H9 (cell line): ENCODE results near the gene PLCXD1. TPM values are rescaled to one million over a fixed set of nuclear protein-coding genes. Genes with fewer than 3 reads are reported as not detected.

Source experiments
- DNase-seq: peaks from one replicate; pipeline ENCODE4 v3.0.0-alpha.2; 2017
- H2AFZ ChIP-seq: one replicate; pipeline ENCODE4 v1.6.1; 2013; ENCODE audit warnings: mild to moderate bottlenecking, low read length, control low read depth, moderate library complexity
- H2AK5ac ChIP-seq: 2 replicates; pipeline ENCODE4 v1.6.1; 2013; ENCODE audit warnings: low read length, control low read depth, mixed read lengths; ENCODE audit not compliant: insufficient read length
- H2BK120ac ChIP-seq: one replicate; pipeline ENCODE4 v1.6.1; 2013; ENCODE audit warnings: low read depth, mild to moderate bottlenecking, low read length, control low read depth, inconsistent platforms; ENCODE audit not compliant: poor library complexity, severe bottlenecking
- H2BK12ac ChIP-seq: 2 replicates; pipeline ENCODE4 v1.6.1; 2013; ENCODE audit warnings: low read length, control low read depth, mixed read lengths, low read depth; ENCODE audit not compliant: insufficient read length
- H2BK15ac ChIP-seq: 2 replicates; pipeline ENCODE4 v1.6.1; 2013; ENCODE audit warnings: low read depth, low read length, control low read depth
- H2BK20ac ChIP-seq: one replicate; pipeline ENCODE4 v1.6.1; 2013; ENCODE audit warnings: low read depth, mild to moderate bottlenecking, low read length, control low read depth, inconsistent platforms; ENCODE audit not compliant: poor library complexity, severe bottlenecking
- H2BK5ac ChIP-seq: 2 replicates; pipeline ENCODE4 v1.6.1; 2013; ENCODE audit warnings: low read length, control low read depth, mixed read lengths; ENCODE audit not compliant: insufficient read length
- H3K14ac ChIP-seq: 2 replicates; pipeline ENCODE4 v1.6.1; 2013; ENCODE audit warnings: low read length, control low read depth; ENCODE audit not compliant: insufficient read depth
- H3K18ac ChIP-seq: 2 replicates; pipeline ENCODE4 v1.6.1; 2013; ENCODE audit warnings: low read depth, mild to moderate bottlenecking, mixed read lengths, low read length, control low read depth; ENCODE audit not compliant: insufficient read length
- H3K23ac ChIP-seq: 2 replicates; pipeline ENCODE4 v1.6.1; 2013; ENCODE audit warnings: low read length, control low read depth, mixed read lengths, low read depth; ENCODE audit not compliant: insufficient read length
- H3K23me2 ChIP-seq: 2 replicates; pipeline ENCODE4 v1.6.1; 2013; ENCODE audit warnings: low read depth, mild to moderate bottlenecking, mixed read lengths, low read length, control low read depth; ENCODE audit not compliant: insufficient read length, poor library complexity, severe bottlenecking
- H3K27ac ChIP-seq: 2 replicates; pipeline ENCODE4 v1.5.1; 2013; ENCODE audit warnings: low read length, control low read depth, mixed read lengths, low read depth; ENCODE audit not compliant: insufficient read length
- H3K27me3 ChIP-seq: 2 replicates; pipeline ENCODE4 v1.6.1; 2013; ENCODE audit warnings: low read length, control low read depth, inconsistent platforms; ENCODE audit not compliant: insufficient read depth
- H3K4ac ChIP-seq: 2 replicates; pipeline ENCODE4 v1.6.1; 2013; ENCODE audit warnings: low read depth, mild to moderate bottlenecking, control low read depth, inconsistent platforms, low read length, moderate library complexity
- H3K4me1 ChIP-seq: 2 replicates; pipeline ENCODE4 v1.6.1; 2013; ENCODE audit warnings: low read length, control low read depth, inconsistent platforms; ENCODE audit not compliant: insufficient read depth
- H3K4me2 ChIP-seq: 2 replicates; pipeline ENCODE4 v1.6.1; 2013; ENCODE audit warnings: low read length, control low read depth, mixed read lengths; ENCODE audit not compliant: insufficient read length, insufficient read depth
- H3K56ac ChIP-seq: 2 replicates; pipeline ENCODE4 v1.6.1; 2013; ENCODE audit warnings: low read depth, mild to moderate bottlenecking, mixed read lengths, low read length, control low read depth; ENCODE audit not compliant: insufficient read length
- H3K79me1 ChIP-seq: 2 replicates; pipeline ENCODE4 v1.6.1; 2013; ENCODE audit warnings: low read depth, mild to moderate bottlenecking, moderate library complexity, low read length, control low read depth, inconsistent platforms; ENCODE audit not compliant: insufficient read depth, poor library complexity, severe bottlenecking
- H3K79me2 ChIP-seq: 2 replicates; pipeline ENCODE4 v1.6.1; 2013; ENCODE audit warnings: low read length, control low read depth, inconsistent platforms; ENCODE audit not compliant: insufficient read depth
- H3K9ac ChIP-seq: 2 replicates; pipeline ENCODE4 v1.6.1; 2013; ENCODE audit warnings: low read length, control low read depth, mixed read lengths; ENCODE audit not compliant: insufficient read length; ENCODE audit errors: extremely low read depth
- H3K9me3 ChIP-seq: one replicate; pipeline ENCODE4 v1.6.1; 2013; ENCODE audit warnings: low read depth, low read length, inconsistent platforms; ENCODE audit not compliant: control insufficient read depth
- H3T11ph ChIP-seq: one replicate; pipeline ENCODE4 v1.6.1; 2013; ENCODE audit warnings: mild to moderate bottlenecking, low read length, control low read depth, inconsistent platforms
- H4K20me1 ChIP-seq: one replicate; pipeline ENCODE4 v1.6.1; 2013; ENCODE audit not compliant: control insufficient read depth, insufficient read length, insufficient read depth
- H4K5ac ChIP-seq: 2 replicates; pipeline ENCODE4 v1.6.1; 2013; ENCODE audit warnings: low read depth, mild to moderate bottlenecking, mixed read lengths, low read length, control low read depth; ENCODE audit not compliant: insufficient read length
- H4K8ac ChIP-seq: replicated peaks from 2 replicates; pipeline ENCODE4 v1.6.1; 2013; ENCODE audit warnings: low read length, control low read depth, mixed read lengths, low read depth; ENCODE audit not compliant: insufficient read length
- H4K91ac ChIP-seq: 2 replicates; pipeline ENCODE4 v1.6.1; 2013; ENCODE audit warnings: low read depth, mild to moderate bottlenecking, moderate library complexity, mixed read lengths, low read length, control low read depth; ENCODE audit not compliant: insufficient read length
- H3K27ac Mint-ChIP-seq, 3 experiments: 2 replicates in 2 of 3; 3 replicates in 1 of 3; pipeline ENCODE4 v1.8.0; 2020 to 2021; ENCODE audit warnings: mixed read lengths in 3 of 3, mild to moderate bottlenecking in 1 of 3, moderate library complexity in 1 of 3
- H3K27me3 Mint-ChIP-seq: 2 replicates; pipeline ENCODE4 v1.8.0; 2021; ENCODE audit warnings: low read depth, mild to moderate bottlenecking, moderate library complexity, mixed read lengths
- H3K36me3 Mint-ChIP-seq, 3 experiments: 2 replicates in 2 of 3; 3 replicates in 1 of 3; pipeline ENCODE4 v1.8.0; 2020 to 2021; ENCODE audit warnings: low read depth in 3 of 3, mixed read lengths in 3 of 3; ENCODE audit not compliant: insufficient read depth in 1 of 3
- H3K4me1 Mint-ChIP-seq, 2 experiments: 2 replicates each; pipeline ENCODE4 v1.8.0; 2020; ENCODE audit warnings: mixed read lengths in 2 of 2
- H3K4me3 Mint-ChIP-seq, 2 experiments: 2 replicates in 1 of 2; 3 replicates in 1 of 2; pipeline ENCODE4 v1.8.0; 2020 to 2021; ENCODE audit warnings: mild to moderate bottlenecking in 2 of 2, mixed read lengths in 2 of 2, moderate library complexity in 1 of 2
- H3K9me3 Mint-ChIP-seq, 2 experiments: 2 replicates in 1 of 2; 3 replicates in 1 of 2; pipeline ENCODE4 v1.8.0; 2020; ENCODE audit warnings: mild to moderate bottlenecking in 2 of 2, mixed read lengths in 2 of 2, moderate library complexity in 1 of 2
- WGBS: extraction: QIAGEN DNeasy Blood & Tissue Kit; methylation state at CpG from one replicate; pipeline ENCODE4 v1.1.7; 2013; ENCODE audit warnings: missing lambda C conversion rate, low lambda C conversion rate, mixed read lengths; ENCODE audit not compliant: insufficient read length; ENCODE audit errors: extremely low coverage; 5-methylcytosine and 5-hydroxymethylcytosine counted together
- total RNA-seq: library from RNA; stranded (reverse); gene quantifications from 2 replicates; pipeline ENCODE4 v1.2.1, GENCODE V29; 2021
- TF ChIP-seq, protein P1 (sequence below): fragments of 200-600 bp; sonication (generic); conservative IDR thresholded peaks from 3 replicates; pipeline ENCODE4 v1.8.0; 2021; ENCODE audit warnings: antibody characterized with exemption, mild to moderate bottlenecking

The PLCXD1 gene
- total RNA-seq, 1 experiment from 2014 or later: 96.5 TPM

GRCh38 chrX:332916-333610 lies 51.9 kb downstream of the PLCXD1 start:
- no peaks in the 10 kb centered on the region for H4K20me1 ChIP-seq

More at GRCh38 chrX:332916-333610, 51.9 kb downstream of the PLCXD1 start:
- TF ChIP-seq, protein P1, sequence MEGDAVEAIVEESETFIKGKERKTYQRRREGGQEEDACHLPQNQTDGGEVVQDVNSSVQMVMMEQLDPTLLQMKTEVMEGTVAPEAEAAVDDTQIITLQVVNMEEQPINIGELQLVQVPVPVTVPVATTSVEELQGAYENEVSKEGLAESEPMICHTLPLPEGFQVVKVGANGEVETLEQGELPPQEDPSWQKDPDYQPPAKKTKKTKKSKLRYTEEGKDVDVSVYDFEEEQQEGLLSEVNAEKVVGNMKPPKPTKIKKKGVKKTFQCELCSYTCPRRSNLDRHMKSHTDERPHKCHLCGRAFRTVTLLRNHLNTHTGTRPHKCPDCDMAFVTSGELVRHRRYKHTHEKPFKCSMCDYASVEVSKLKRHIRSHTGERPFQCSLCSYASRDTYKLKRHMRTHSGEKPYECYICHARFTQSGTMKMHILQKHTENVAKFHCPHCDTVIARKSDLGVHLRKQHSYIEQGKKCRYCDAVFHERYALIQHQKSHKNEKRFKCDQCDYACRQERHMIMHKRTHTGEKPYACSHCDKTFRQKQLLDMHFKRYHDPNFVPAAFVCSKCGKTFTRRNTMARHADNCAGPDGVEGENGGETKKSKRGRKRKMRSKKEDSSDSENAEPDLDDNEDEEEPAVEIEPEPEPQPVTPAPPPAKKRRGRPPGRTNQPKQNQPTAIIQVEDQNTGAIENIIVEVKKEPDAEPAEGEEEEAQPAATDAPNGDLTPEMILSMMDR: no peak
- Histone ChIP-seq H3K4ac (no peak overlapping the region), H3K27me3 (no peaks in the 10 kb centered on the region), H3K18ac (no peak overlapping the region), H2BK15ac (no peak overlapping the region), H3K14ac (no peak overlapping the region), H3K79me1 (no peaks in the 10 kb centered on the region), H4K91ac (no peak overlapping the region), H3K4me2 (no peak overlapping the region), H3K23ac (no peak overlapping the region), H2BK12ac (no peak overlapping the region), H2AK5ac (no peak overlapping the region), H4K5ac (no peak overlapping the region), H3K56ac (no peak overlapping the region), H2AFZ (no peak overlapping the region), H3T11ph (no peak overlapping the region), H2BK120ac (no peak overlapping the region), H3K4me1 (no peaks in the 10 kb centered on the region), H3K79me2 (no peaks in the 10 kb centered on the region), H2BK20ac (no peak overlapping the region), H2BK5ac (no peak overlapping the region), H3K9ac (no peak overlapping the region), H4K8ac (no peak overlapping the region), H3K23me2 (no peaks in the 10 kb centered on the region), H3K9me3 (no peaks in the 10 kb centered on the region), H3K27ac (no peak overlapping the region)
- 0 out of 4 replicates have a peak, but pooled peaks cover 0 to 2% of the 10 kb centered on the region in 2 experiments for H3K4me1 Mint-ChIP-seq
- no peaks in the 10 kb centered on the region; the same call in 1 of the 2 replicates for H3K27me3 Mint-ChIP-seq
- no peak overlapping the region for H3K4me3 Mint-ChIP-seq
- DNase-seq: no peak
- H3K36me3 Mint-ChIP-seq: peaks cover 15 to 33% (median 24%) of the 10 kb centered on the region in 3 experiments
- no peak overlapping the region for H3K27ac Mint-ChIP-seq
- peaks cover 5% of the 10 kb centered on the region in 2 experiments for H3K9me3 Mint-ChIP-seq
- WGBS: no CpG with 5 or more reads among the region's 33 CpGs
